DOHH2 (cell line): ENCODE results near the gene PKP4.

Experiments
- H3F3A ChIP-seq: fragments of 200-600 bp; sonication (generic), shearing (Covaris generic); 2 replicates; pipeline ENCODE4 v1.6.0; 2016; ENCODE audit warnings: antibody characterized with exemption, mild to moderate bottlenecking; ENCODE audit not compliant: control insufficient read depth, insufficient read depth
- H3K27ac ChIP-seq: fragments of 200-600 bp; sonication (generic); 2 replicates; pipeline ENCODE4 v1.5.1; 2014; ENCODE audit warnings: low read depth, mild to moderate bottlenecking, low read length, moderate library complexity
- H3K27me3 ChIP-seq: fragments of 200-600 bp; sonication (generic); 2 replicates; pipeline ENCODE4 v1.6.1; 2014; ENCODE audit warnings: mild to moderate bottlenecking, low read length, mixed read lengths; ENCODE audit not compliant: control insufficient read depth
- H3K36me3 ChIP-seq: fragments of 200-600 bp; sonication (generic); 2 replicates; pipeline ENCODE4 v1.6.1; 2014; ENCODE audit warnings: mild to moderate bottlenecking, low read length, moderate library complexity, mixed read lengths; ENCODE audit not compliant: control insufficient read depth
- H3K4me1 ChIP-seq: fragments of 200-600 bp; sonication (generic); 2 replicates; pipeline ENCODE4 v1.6.1; 2014; ENCODE audit warnings: mild to moderate bottlenecking, low read length, mixed read lengths; ENCODE audit not compliant: control insufficient read depth
- H3K4me2 ChIP-seq: fragments of 200-600 bp; sonication (generic); 2 replicates; pipeline ENCODE4 v1.6.0; 2014; ENCODE audit warnings: mild to moderate bottlenecking, low read length, moderate library complexity
- H3K4me3 ChIP-seq: fragments of 200-600 bp; sonication (generic); 2 replicates; pipeline ENCODE4 v1.5.1; 2014; ENCODE audit warnings: mild to moderate bottlenecking, low read length, mixed read lengths
- H3K79me2 ChIP-seq: fragments of 200-600 bp; sonication (generic); 2 replicates; pipeline ENCODE4 v1.6.1; 2014; ENCODE audit warnings: mild to moderate bottlenecking, low read length, mixed read lengths; ENCODE audit not compliant: control insufficient read depth
- H3K9me2 ChIP-seq: fragments of 200-600 bp; sonication (generic); replicated peaks from 2 replicates; pipeline ENCODE4 v1.6.1; 2014; ENCODE audit warnings: mild to moderate bottlenecking, low read length, mixed read lengths; ENCODE audit not compliant: control insufficient read depth
- H3K9me3 ChIP-seq: fragments of 200-600 bp; sonication (generic); 2 replicates; pipeline ENCODE4 v1.6.1; 2014; ENCODE audit warnings: antibody characterized with exemption, low read length, mixed read lengths; ENCODE audit not compliant: control insufficient read depth, insufficient read depth
- H4K20me1 ChIP-seq: fragments of 200-600 bp; sonication (generic); 2 replicates; pipeline ENCODE4 v1.6.0; 2014; ENCODE audit warnings: low read depth, mild to moderate bottlenecking, antibody characterized with exemption, low read length, moderate library complexity; ENCODE audit not compliant: control insufficient read depth, insufficient read depth
- CTCF ChIP-seq: fragments of 200-600 bp; sonication (generic); IDR thresholded peaks from one replicate; pipeline ENCODE4 v1.5.1; 2014; ENCODE audit warnings: antibody characterized with exemption, mild to moderate bottlenecking, low read depth, low read length; ENCODE audit not compliant: poor library complexity, severe bottlenecking
- EZH2phosphoT487 ChIP-seq: fragments of 200-600 bp; sonication (generic); IDR thresholded peaks from 2 replicates; pipeline ENCODE4 v1.6.1; 2017; ENCODE audit warnings: borderline replicate concordance, mild to moderate bottlenecking, antibody characterized with exemption, low read length, moderate library complexity, mixed read lengths

The PKP4 gene

DNA sequence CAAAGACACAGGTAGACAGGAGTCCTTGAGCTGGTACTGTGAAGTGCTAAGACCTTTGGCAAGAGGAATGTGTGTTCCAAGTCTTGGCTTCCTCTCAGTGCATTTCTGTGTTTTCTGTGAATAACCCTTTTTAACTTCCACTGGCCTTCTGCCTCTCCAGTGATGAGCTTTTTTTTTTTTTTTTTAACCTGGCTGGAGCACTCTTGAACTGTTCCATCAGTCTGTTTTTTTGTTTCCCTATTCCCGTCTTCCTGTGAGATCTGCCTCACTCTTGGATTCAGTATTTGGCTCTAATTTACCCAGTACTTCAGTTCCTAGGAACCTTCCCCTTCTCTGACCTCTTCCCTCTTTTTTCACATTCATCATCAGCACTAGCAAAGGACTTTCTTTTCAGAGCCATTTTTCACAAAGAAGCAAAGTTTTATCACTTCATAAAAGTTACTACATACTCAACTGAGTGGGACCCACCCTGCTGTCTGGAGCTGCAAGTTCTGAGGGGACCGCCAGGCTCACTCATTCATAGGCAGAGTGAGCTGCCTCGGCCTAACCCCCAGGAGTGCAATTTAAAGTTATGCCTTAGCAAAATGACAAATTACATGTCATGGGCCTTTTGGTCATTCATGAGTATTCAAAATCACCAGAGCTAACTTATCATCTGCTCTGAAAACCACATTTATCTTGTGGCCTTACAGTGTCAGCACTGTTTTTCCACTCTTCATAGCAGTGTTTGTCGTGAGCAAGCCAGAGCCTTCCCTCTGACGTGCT is 211.4 kb downstream of the PKP4 start:
- H3K36me3 ChIP-seq, result peaks cover 36% of the 10 kb centered on the region; the same call in 1 of the 2 replicates
- H3K4me2 ChIP-seq, result no peak overlapping the region
- H3K79me2 ChIP-seq, result no peaks in the 10 kb centered on the region
- no peaks in the 10 kb centered on the region for H3K27me3 ChIP-seq
- no peaks in the 10 kb centered on the region for H4K20me1 ChIP-seq
- no peak overlapping the region for H3K4me3 ChIP-seq
- no peaks in the 10 kb centered on the region for H3F3A ChIP-seq
- no peaks in the 10 kb centered on the region for H3K9me2 ChIP-seq
- no peaks in the 10 kb centered on the region for H3K9me3 ChIP-seq
- TF ChIP-seq EZH2phosphoT487, result no peak
- H3K27ac ChIP-seq, result no peak overlapping the region
- peaks cover 3% of the 10 kb centered on the region; the same call in 1 of the 2 replicates for H3K4me1 ChIP-seq

- H3K4me2 ChIP-seq, result no peak overlapping the region
- H3K79me2 ChIP-seq, result no peaks in the 10 kb centered on the region
- H3K9me2 ChIP-seq, result no peaks in the 10 kb centered on the region
- H4K20me1 ChIP-seq, result no peaks in the 10 kb centered on the region
- H3F3A ChIP-seq, result no peaks in the 10 kb centered on the region
- H3K27me3 ChIP-seq, result no peaks in the 10 kb centered on the region
- H3K4me1 ChIP-seq, result peaks cover 3% of the 10 kb centered on the region; the same call in 1 of the 2 replicates
- H3K27ac ChIP-seq, result no peak overlapping the region
- no peak overlapping the region for H3K4me3 ChIP-seq
- TF ChIP-seq CTCF (no peak), EZH2phosphoT487 (no peak)
- no peaks in the 10 kb centered on the region for H3K9me3 ChIP-seq
- peaks cover 26% of the 10 kb centered on the region for H3K36me3 ChIP-seq
Measured at GRCh38 chr2:158670292-158670691, 213.5 kb downstream of the PKP4 start.

- peaks cover 25% of the 10 kb centered on the region for H3K36me3 ChIP-seq
Measured at GRCh38 chr2:158671360-158672245, 214.9 kb downstream of the PKP4 start.

More at GRCh38 chr2:158671360-158672245, 214.9 kb downstream of the PKP4 start:
- no peaks in the 10 kb centered on the region for H3K4me1 ChIP-seq
- no peaks in the 10 kb centered on the region for H3K79me2 ChIP-seq
- TF ChIP-seq CTCF (no peak), EZH2phosphoT487 (no peak)
- no peaks in the 10 kb centered on the region for H4K20me1 ChIP-seq
- no peaks in the 10 kb centered on the region for H3K27me3 ChIP-seq
- H3K4me2 ChIP-seq, result no peak overlapping the region
- no peaks in the 10 kb centered on the region for H3K9me2 ChIP-seq
- no peaks in the 10 kb centered on the region for H3F3A ChIP-seq
- no peak overlapping the region for H3K4me3 ChIP-seq
- H3K27ac ChIP-seq, result no peak overlapping the region
- no peaks in the 10 kb centered on the region for H3K9me3 ChIP-seq
